ENCODE results near the gene SEC11A. TPM values are rescaled to one million over a fixed set of nuclear protein-coding genes. Genes with fewer than 3 reads are reported as not detected.
"Not testable (repeated sequence)": the region's sequence is repeated elsewhere in the genome, so short reads cannot be mapped to it uniquely, and the experiment has no call there.

SEC11A gene
- total RNA-seq, 1 donor from 2014 or later, result 205 TPM

- intact Hi-C loops (cut with DNase I), result no loop called here
- no peak for TF ChIP-seq CTCF (IDR thresholded peaks at IDR 0.05)
- no peak for ATAC-seq
- H3K4me1 ChIP-seq, result no peaks in the 10 kb centered on the region
- no peak overlapping the region for H3K4me3 ChIP-seq
- no peaks in the 10 kb centered on the region for H3K27me3 ChIP-seq (ENCODE audit: low read depth)
- peaks cover 44% of the 10 kb centered on the region for H3K36me3 ChIP-seq
- no peak for DNase-seq
- H3K27ac ChIP-seq, result no peak overlapping the region
- no peaks in the 10 kb centered on the region for H3K9me3 ChIP-seq
These were observed 26.1 kb downstream of the SEC11A start for GRCh38 chr15:84689858-84690257.

GRCh38 chr15:84686446-84686845 lies 29.5 kb downstream of the SEC11A start:
- ATAC-seq; H3K27me3 ChIP-seq (ENCODE audit: low read depth); H3K9me3 ChIP-seq; H3K4me1 ChIP-seq; DNase-seq; intact Hi-C loops (cut with DNase I); H3K27ac ChIP-seq; H3K4me3 ChIP-seq: not testable (repeated sequence)
- peaks cover 65% of the 10 kb centered on the region for H3K36me3 ChIP-seq

- intact Hi-C loops (cut with DNase I), result no loop called here
- H3K27ac ChIP-seq, result no peak overlapping the region
- peak; percentile 48 to 59 for ATAC-seq
- TF ChIP-seq CTCF (IDR thresholded peaks at IDR 0.05), result no peak
- peaks cover 5% of the 10 kb centered on the region for H3K4me1 ChIP-seq
- no peak overlapping the region for H3K4me3 ChIP-seq
- peak; percentile 62 for DNase-seq
- no peaks in the 10 kb centered on the region for H3K9me3 ChIP-seq
- peaks cover 63% of the 10 kb centered on the region for H3K36me3 ChIP-seq
- no peaks in the 10 kb centered on the region for H3K27me3 ChIP-seq (ENCODE audit: low read depth)
These were observed 30.6 kb downstream of the SEC11A start for GRCh38 chr15:84685304-84685703.

- Histone ChIP-seq H3K27me3 (ENCODE audit: low read depth) (no peaks in the 10 kb centered on the region), H3K4me1 (peaks cover 5% of the 10 kb centered on the region), H3K36me3 (peaks cover 67% of the 10 kb centered on the region), H3K9me3 (no peaks in the 10 kb centered on the region), H3K4me3 (no peak overlapping the region), H3K27ac (no peak overlapping the region)
- DNase-seq (no peak), ATAC-seq (peak in 1 of 2 donors; percentile 21)
- intact Hi-C loops (cut with DNase I), result no loop called here
- TF ChIP-seq CTCF (IDR thresholded peaks at IDR 0.05), result no peak
These were observed 31.8 kb downstream of the SEC11A start for GRCh38 chr15:84684092-84684491.

GRCh38 chr15:84681831-84682230 lies 34.1 kb downstream of the SEC11A start:
- no peaks in the 10 kb centered on the region for H3K9me3 ChIP-seq
- ATAC-seq, result peak; percentile 39 to 61
- H3K4me3 ChIP-seq, result no peak overlapping the region
- no peaks in the 10 kb centered on the region for H3K27me3 ChIP-seq (ENCODE audit: low read depth)
- no peak overlapping the region for H3K27ac ChIP-seq
- H3K36me3 ChIP-seq, result peaks cover 79% of the 10 kb centered on the region
- H3K4me1 ChIP-seq, result peaks cover 5% of the 10 kb centered on the region
- no peak for DNase-seq
- TF ChIP-seq CTCF (IDR thresholded peaks at IDR 0.05), result no peak
- intact Hi-C loops (cut with DNase I), result no loop called here

- no peak overlapping the region for H3K4me3 ChIP-seq
- intact Hi-C loops (cut with DNase I), result no loop called here
- H3K27ac ChIP-seq, result no peak overlapping the region
These were observed 44.7 kb downstream of the SEC11A start for GRCh38 chr15:84671211-84671610.

More at GRCh38 chr15:84671211-84671610, 44.7 kb downstream of the SEC11A start:
- DNase-seq, result no peak
- Histone ChIP-seq H3K9me3 (no peaks in the 10 kb centered on the region), H3K36me3 (peaks cover 73% of the 10 kb centered on the region), H3K4me1 (no peaks in the 10 kb centered on the region), H3K27me3 (ENCODE audit: low read depth) (no peaks in the 10 kb centered on the region)
- ATAC-seq, result peak in 1 of 2 donors; percentile 12
- TF ChIP-seq CTCF (IDR thresholded peaks at IDR 0.05), result no peak
